IPS DF 19.7 (cell line): ENCODE measurements around the gene ATP6V1C2.

Experiments used
- DNase-seq: peaks from one replicate; pipeline ENCODE4 v3.0.0-alpha.2; 2013; ENCODE audit warnings: low read depth, low spot score

The ATP6V1C2 gene

DNA sequence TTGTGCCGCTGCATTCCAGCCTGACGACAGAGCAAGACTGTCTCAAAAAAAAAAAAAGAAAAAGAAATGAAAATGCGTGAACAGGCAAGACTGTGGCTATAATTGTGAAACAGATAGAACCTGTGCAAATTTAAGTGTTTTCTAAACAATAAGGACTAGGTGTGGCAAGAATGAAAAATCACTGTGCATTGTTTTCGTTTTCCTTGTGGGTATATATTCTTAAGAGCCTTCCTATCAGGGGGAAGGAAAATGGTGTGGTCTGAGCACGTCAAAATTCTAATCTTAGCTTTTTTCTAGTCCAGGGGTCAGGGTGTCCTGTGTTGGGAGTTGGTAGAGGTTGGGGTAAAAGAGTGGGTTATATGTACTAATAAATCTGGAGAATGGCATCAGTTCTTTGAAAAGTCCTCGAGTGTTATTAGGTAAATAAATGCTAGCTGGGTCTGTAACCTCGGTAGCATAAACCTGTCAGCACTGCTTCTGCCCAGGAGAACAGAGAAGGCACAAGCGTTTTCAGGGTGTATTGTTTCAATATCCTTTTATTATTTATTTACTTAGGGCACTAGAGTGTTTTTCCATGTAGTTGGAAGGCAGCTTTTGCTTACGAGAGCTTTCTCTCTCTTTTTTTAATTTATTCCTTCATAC is 11.6 kb downstream of the ATP6V1C2 start:
- no peak for DNase-seq

DNA sequence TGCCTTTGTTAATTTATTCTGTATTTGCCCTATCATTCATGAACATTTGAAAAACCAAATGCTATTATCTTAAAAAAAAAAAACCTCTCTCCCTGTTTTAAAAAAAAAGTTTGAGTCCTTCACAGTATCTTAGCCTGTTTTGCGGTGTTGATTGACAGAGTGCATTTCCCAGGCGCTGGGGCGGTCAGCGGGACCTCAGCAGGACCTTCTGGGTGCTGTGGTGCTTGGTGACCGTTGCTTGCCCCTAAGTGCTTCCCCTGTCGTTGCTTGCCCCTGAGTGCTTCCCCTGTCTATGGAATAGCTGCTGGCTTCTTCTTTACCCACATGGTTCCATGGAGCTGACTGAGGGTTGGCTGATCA is 12.1 kb downstream of the ATP6V1C2 start:
- DNase-seq, result no peak

DNA sequence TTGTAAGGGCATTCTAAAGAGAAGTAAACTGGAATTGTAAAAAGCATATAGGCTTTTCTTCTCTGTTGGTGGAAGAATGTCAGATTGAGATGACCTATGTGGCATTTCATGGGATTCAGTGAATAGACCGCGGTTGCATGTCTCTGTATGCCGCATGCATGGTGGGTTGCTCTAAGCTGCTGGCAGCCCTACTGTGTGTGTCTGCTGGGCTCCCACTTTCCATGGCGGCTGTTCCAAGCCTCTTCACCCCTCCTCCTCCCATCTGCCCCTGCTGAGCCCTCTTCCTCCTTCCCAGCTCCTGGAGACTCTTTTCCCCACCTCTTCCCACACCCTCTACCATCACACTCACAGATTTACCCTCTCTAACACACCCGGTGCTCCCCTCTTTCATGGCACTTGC is 12.6 kb downstream of the ATP6V1C2 start:
- DNase-seq, result no peak

DNA sequence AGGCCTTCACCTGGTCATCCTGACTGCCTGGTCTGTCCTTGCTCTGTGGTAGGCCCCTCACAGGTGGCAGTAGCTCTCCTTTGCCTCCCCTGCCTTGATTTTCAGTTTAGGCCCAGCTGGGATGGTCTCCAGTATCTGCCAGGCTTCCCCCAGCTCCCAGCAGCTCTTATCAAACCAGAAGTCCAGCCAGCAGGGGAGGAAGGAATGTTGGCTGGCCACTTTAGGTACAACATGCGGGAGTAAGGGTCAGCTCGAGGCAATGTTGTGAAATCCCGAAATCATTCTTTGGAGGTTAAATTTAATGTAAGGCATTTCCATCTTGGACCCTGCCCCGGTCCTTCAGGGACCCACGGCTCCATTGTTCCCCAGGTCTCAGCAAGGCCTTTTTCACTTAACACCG is 16.8 kb downstream of the ATP6V1C2 start:
- DNase-seq, result no peak

DNA sequence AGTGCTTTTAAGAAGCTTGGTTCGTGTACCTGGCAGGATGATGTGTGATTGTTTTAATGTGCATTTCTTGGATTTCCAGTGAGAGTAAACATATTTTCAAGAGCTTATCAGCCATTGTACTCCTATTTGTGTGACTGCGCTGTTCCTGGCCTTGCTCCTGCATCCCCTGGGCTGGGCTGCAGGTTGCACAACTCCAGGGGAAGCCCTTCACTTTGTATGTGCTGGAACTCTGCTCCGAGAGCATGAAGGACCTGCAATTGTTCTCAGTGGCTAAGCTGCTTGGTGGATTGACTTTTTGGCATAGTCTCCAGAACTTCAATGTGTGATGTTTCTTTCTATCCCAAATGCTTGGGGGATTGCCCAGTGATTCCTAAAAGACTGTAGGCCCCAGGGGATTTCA is 18.8 kb downstream of the ATP6V1C2 start:
- no peak for DNase-seq

DNA sequence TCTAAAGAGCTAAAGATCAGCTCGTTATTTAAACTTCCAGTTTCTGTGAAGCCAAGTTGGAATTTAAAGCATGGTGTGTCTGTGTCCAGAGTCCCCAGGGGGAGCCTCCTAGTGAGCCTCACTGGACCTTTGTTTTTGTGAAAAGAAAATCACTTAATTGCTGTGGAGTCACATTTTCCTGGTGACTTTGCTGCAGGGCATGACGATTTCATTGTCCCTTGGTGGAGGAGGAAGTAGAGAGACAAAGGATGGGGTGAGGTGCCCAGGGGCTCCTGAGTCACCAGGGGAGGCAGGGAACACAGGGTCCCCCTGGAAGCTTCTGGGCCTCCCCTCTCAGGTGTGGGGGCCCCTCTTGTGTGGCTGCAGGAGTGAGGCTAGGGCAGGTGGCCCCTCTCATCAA is 19.7 kb downstream of the ATP6V1C2 start:
- no peak for DNase-seq

DNA sequence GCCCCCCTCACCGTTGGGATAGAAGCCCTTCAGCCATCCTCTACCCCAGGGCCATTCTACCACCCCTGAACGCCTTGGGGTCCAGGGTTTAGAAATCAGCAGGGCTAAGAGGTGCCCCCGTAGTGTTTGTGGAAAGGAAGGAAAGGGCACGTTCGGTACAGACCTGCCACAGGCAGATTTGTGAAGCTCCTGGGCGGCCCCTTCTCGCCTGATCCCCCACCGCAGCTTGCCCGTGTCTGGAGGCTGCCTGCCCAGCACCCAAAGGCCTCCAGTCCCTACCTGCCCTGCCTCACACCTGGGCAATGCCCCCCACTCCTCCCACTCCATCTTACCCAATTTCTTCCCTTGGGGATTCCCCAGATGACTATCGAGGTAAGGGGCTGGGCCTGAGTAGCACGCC is 21.2 kb downstream of the ATP6V1C2 start:
- DNase-seq, result no peak

DNA sequence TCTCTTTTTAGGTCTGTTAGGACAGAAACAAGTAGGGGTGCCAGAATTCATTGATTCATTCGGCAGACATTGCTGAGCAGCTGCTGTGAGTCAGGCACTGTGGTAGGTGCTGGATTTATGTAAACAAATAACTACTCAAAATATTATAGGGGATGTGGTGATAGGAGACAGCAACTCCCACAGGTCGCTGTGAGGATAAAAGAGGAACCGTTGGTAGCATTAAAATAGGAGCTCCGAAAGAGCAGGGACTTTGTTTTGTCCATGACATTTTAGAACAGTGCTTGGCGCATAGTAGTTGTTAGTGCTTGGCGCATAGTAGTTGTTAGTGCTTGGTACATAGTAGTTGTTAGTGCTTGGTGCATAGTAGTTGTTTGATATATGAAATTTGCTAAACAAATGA is 29.2 kb downstream of the ATP6V1C2 start:
- DNase-seq, result no peak

DNA sequence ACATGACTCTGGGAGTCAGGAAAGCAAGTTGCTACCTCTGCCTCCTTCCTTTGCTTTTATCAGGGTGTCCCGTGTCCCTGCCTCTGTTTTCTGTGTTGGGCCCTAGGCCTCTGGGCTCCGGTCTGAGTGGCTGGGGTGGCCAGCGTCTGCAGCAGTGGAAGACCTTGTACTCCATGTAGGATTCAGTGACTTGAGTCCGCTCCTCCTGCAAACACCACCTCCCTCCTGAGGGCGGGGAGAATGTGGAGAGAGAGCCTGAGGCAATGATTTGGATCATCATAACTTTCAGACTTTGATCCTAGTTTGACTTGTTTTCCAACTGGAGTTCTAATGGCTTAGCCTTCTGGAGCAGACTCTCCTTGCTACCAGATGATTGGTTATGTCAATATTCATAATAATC is 30.8 kb downstream of the ATP6V1C2 start:
- DNase-seq, result no peak

DNA sequence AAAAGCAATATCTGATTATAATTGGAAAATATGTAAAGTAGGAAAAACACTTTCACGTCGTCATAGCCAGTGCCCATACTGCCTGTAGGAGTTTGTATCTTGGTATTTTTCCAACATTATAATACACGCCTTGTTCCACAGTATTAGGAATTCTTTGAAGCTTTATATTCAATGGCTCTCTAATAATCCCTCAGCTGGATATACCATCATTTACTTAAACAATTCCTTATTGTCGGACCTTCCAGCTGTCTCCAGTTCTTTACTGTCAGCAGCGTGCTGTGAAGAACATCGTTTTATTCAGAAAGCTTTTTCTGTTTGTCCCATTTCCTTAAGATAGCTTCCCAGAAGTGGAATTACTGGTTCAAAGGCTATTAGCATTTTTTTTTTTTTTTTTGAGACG is 31.7 kb downstream of the ATP6V1C2 start:
- no peak for DNase-seq

DNA sequence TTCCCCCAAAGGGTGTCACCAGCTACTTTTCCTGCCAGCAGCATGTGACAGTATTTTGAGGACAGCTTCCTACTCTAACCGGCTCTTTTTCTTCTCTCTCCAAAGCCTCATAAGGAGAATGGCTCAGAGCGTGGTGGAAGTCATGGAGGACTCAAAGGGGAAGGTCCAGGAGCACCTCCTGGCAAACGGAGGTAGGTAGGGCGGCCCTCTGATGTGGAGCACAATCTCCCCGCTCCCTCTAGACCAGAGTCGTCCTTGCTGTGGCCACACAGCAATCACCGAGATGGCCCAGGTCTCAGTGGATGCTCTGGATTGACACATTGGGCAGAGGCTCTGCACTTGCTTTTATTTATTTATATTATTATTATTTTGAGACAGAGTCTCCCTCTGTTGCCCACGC is 32.4 kb downstream of the ATP6V1C2 start:
- DNase-seq, result no peak

DNA sequence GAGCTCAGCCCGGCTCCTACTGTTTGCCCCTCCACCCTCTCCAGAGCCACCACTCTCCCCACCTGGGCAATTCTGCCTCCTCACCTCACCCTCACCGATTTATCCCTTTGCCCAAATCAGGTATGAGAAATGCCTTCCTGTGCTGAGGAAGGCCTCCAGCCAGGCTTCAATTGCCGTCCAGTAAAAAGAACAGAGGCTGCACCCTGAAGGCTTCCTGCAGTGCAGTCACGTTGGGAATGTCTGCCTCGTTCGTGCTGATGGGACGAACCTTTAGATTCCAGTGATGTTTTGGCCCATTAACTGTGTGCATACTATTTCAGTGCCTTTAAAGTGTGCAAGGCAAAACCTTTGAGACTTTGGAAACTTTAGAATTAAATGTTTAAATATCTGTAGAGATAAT is 34.2 kb downstream of the ATP6V1C2 start:
- no peak for DNase-seq

DNA sequence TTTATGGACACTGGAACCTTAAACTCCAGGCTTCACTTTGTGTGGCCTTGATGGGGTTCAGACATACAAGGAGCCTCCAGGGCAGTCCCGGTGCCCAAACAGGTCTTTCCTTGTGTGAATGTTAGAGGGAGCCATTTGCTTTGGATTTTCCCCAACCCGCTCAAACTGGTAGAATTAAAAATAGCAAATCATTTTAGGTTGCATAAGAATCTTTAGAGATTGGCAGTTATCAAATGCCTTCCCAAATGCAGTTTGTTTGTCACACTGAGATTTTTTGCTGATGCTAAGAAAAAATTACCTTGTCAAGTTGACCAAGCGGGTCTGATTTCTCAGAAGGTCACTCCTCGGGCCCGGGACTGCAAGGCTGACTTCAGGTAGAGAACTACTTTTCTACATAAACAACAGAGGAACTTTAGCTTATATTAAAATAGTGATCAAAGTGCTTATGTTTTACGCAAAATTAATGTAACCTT is 36.4 kb downstream of the ATP6V1C2 start:
- DNase-seq, result no peak

DNA sequence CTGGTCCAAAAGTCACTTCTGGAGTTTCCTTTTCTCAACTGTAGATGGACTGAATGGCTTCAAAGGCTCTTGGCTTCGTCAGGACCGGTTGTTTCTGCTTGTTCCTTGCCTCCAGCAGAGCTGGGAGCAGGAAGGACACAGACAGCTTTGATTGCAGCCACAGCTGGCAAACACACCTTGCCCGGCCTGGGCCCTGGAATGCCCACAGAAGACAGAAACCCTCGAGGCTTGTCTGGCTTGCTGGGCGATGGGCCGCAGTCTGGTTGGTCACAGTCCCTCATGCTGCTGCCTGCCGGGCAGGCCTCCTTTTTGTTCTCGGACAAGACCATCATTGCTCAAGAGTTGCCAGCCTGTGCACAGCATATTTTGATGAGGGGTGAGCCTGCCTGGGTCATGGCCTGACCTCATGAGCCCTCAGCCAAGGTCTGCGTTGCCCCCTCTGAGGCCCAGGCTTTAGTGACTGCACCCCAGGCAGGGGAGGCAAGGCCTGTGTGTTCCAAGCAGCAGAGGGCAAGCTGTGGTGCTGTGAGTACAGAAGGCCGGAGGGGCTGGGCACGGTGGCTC is 37.8 kb downstream of the ATP6V1C2 start:
- no peak for DNase-seq

DNA sequence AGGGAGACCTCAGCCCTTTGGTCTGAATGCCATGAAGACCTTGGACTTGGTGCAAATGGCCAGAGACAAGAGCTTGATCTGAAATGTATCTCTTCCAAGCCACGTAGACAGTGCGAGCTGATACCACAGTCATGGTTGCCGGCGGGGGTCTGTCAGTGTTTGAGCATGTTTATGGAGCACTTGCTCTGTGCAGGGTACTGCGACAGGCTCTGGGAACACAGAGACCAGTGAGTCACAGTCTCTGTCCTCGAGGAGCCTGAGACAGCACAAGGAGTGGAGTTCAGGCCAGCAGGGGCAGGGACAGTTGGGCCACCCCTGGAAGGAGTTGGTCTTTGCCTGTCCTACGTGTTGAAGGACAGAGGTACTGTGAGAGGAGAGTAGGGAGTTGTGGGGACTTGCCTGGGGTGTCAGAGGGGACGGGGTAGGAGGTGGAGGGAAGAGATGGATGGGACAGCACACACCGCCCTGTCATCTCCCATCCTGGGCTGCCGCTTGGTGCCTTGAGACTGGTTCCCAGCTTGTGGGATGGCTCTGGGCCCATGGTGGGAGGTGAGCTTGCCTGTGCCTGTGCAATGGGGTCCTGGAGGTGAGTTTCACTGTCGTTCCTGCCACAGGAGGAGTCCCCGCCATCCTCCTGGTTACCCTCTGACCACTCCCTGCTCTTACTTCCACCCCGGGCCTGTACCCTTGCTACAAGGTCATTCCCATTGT is 39.5 kb downstream of the ATP6V1C2 start:
- no peak for DNase-seq

DNA sequence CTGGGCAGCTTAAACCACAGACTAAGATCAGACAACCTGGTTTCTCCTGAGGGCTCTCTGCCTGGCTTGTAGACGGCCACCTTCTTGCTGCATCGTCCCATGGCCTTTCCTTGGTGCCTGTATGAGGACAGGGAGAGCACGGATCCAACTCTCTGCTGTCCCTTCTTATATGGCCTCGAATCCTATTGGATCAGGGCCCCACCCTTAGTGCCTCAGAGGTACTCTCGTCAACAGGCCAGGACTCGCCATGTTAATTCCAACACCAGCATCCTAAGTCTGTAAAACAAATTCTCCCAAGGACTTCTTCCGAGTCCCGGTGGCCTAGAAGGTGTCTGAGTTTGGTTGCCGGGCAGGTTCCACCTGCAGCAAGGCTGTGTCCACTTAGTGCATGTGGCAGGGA is 40.2 kb downstream of the ATP6V1C2 start:
- DNase-seq, result no peak

DNA sequence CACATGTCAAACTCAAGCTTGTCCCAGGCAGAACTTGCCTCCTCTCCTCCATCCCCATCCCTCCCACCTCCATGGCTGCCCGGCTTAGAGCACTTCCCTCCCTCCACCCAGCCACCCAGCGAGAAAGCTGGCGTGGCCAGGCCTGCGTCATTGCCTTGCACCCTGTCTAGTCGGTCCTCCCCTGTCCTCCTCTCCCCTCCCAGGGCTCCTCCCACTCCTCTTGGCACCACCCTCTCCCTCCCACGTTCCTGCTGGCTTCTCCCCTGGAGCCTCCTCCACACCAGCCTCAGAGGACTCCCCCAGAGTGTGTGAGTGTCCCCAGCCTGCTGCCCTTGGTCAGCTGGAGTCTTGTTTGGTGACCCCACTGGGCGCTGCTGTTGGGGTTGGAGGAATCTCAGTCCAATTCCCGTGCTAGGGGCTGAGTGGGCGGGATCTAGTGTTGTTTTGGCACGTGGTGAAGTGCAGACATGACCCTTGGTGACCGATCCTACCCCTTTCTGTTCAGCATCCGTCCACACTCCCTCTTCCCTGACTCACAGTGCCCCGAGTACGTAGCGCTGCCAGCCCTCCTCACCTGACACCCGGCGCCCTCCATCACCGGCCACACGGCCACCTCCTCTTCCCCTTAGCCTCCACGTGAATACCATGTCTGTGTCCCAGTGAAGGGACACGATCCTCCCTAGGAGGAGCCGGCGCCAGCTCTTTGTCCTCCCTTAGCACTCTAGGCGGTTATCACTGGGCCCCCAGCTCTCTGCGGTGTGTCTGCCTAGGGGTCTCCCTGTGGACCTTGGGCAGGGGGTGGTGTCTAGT is 41.4 kb downstream of the ATP6V1C2 start:
- no peak for DNase-seq

DNA sequence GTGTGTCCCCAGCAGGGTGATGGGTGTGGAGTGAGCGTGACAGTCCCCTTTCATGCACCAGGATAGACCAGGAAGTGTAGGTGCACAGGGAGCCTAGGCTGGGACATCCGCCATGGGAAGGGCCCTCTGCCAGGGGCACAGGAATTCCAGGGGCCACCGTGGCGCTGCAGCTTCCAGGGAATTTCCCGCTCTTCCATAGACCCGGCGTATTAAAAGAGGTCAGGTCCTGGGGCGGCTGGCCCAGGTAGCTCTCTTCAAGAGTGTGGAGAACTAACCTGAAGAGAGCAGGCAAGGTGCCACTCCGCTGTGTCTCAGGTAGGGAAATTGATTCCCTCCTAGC is 42.0 kb downstream of the ATP6V1C2 start:
- no peak for DNase-seq

DNA sequence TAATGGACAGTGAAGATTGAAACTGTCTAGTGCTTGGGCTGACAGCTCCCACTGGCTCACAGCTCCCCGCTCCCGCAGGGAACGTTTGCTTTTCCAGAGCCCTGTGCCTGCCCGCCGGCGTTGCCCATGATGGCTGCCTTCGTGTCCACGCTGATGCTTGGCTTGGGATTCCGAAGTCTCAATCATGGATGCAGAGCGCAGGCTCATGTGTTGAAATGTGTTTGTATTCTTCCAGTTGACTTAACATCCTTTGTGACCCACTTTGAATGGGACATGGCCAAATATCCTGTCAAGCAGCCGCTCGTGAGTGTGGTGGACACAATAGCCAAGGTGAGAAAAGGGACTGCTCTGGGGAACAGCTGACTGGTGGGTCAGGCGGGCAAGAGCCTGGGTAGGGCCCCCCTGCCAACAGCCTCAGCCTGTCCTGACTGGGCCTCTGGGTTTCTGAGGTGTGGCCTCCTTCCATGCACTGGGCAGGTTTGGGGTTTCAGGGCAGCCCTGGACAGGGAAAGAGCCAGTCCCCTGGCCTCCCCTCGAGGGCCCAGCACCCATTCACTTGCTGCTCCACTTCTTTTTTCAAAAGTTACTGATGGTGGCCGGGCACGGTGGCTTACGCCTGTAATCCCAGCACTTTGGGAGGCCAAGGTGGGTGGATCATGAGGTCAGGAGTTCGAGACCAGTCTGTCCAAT is 42.8 kb downstream of the ATP6V1C2 start:
- DNase-seq, result no peak

DNA sequence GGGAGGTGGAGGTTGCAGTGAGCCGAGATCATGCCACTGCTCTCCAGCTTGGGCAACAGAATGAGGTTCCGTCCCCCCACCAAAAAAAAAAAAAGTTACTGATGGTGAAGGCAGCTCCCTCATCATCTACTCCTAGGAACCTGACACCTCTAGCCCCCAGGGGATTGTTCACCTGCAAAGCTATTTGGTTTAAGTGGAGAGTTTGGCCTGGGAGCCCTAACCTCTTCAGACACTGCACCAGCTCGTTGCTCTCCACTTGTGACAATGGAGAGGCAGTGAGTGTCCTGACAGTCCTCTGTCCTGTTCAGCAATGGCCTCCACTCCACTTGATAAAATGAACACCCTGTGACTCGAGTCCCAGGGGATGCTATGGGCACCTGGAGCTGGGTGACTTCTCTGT is 43.5 kb downstream of the ATP6V1C2 start:
- DNase-seq, result no peak

DNA sequence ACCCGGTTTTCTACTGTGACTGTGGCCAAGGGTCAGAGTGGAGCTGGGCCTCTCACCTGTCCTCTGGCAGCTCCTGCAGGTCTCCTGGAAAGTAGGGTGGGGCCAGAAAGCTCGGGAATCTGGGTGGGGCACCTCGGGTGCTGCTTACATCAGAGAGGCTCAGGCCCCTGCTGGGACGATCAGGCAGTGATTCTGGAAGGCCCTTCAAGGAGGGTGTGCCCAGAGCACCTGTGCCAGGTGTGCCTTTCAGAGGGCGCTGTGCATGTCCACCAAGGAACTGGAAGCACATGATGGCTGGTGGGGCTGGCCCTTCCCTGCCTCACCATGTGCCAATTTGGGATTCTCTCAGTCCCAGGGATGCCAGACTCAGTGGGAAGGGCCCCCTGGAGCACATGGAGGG is 44.0 kb downstream of the ATP6V1C2 start:
- no peak for DNase-seq

DNA sequence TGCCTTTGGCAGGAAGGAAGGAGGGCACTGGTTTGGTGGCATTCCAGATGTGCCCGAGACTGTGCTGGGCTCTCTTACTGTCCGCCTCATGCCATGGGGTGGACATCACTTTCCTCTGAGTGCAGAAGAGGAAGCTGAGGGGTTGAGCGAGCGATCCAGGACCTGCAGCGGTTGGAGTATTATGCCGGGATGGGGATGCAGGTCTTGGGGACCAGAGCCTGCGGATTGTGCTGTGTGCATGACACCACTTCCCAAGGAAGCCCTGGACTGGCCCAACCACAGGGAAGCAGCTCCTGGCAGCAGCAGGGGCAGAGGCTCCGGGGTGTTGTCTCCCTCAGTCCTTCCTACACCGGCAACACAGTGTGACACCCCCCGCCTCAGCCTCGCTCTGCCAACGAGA is 44.5 kb downstream of the ATP6V1C2 start:
- no peak for DNase-seq
